C4-2B (cell line): ENCODE measurements around the gene KIF19.

ENCODE experiments used
- H3K27ac ChIP-seq: fragments of 450-650 bp; 2 replicates; pipeline ENCODE4 v1.5.1; 2017
- CTCF ChIP-seq: fragments of 450-650 bp; conservative IDR thresholded peaks from 2 replicates; pipeline ENCODE4 v1.5.1; 2017; ENCODE audit warnings: mild to moderate bottlenecking
- ZFX ChIP-seq: fragments of 450-650 bp; IDR thresholded peaks from 2 replicates; pipeline ENCODE4 v1.6.1; 2017

Gene KIF19

GRCh38 chr17:74386386-74386785 is 60.4 kb downstream of the KIF19 start:
- no peak overlapping the region for H3K27ac ChIP-seq
- TF ChIP-seq CTCF (no peak), ZFX (no peak)

- no peak overlapping the region for H3K27ac ChIP-seq
- no peak for TF ChIP-seq ZFX
- TF ChIP-seq CTCF = no peak
Measured at GRCh38 chr17:74387365-74388218, 61.6 kb downstream of the KIF19 start.

GRCh38 chr17:74389084-74389753 is 63.2 kb downstream of the KIF19 start:
- H3K27ac ChIP-seq = no peak overlapping the region
- TF ChIP-seq CTCF = no peak
- TF ChIP-seq ZFX = no peak

- TF ChIP-seq ZFX = no peak
- no peak for TF ChIP-seq CTCF
- H3K27ac ChIP-seq = no peak overlapping the region
Measured at GRCh38 chr17:74389937-74390679, 64.1 kb downstream of the KIF19 start.

GRCh38 chr17:74390680-74391653 is 64.9 kb downstream of the KIF19 start:
- H3K27ac ChIP-seq = no peak overlapping the region
- TF ChIP-seq ZFX (no peak), CTCF (no peak)

- no peak overlapping the region for H3K27ac ChIP-seq
- TF ChIP-seq CTCF = no peak
- no peak for TF ChIP-seq ZFX
Measured at GRCh38 chr17:74391771-74392170, 65.7 kb downstream of the KIF19 start.
